NCI-H82 treated with DMSO at 0.1 percent for 48 hours (cell line): ENCODE data around the gene ETV3.

Experiments
- DNase-seq: peaks from one replicate; lab custom pipeline; 2025; ENCODE audit not compliant: unreplicated experiment; lab: John Stamatoyannopoulos, UW

The ETV3 gene

GRCh38 chr1:157095091-157095490, 43.1 kb downstream of the ETV3 start:
- no peak for DNase-seq

DNA sequence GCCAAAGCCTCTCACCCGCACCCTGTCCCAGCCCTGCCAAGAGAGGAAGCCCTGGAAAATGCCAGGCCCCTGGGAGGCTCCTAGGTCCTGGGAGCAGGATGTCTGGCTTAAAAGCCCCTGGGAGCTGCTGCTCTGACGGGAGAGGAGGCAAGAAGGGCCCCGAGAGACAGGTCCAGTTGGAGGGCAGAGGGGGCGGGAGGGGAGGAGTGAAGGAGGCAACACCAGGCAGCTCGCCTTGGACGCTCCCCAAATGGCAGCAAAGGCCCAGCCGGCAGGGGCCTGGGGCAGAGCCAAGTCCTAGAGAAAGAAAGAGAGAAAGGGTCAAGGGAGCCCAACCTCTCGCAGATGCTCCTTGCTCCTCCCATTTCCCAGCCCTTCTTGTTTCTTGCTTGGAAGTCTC, 45.4 kb downstream of the ETV3 start:
- DNase-seq, result no peak

- DNase-seq, result no peak
Measured at GRCh38 chr1:157091668-157092273, 46.4 kb downstream of the ETV3 start.

- DNase-seq, result no peak
Measured at GRCh38 chr1:157091186-157091585, 47.0 kb downstream of the ETV3 start.

- DNase-seq, result no peak
Measured at GRCh38 chr1:157090771-157091170, 47.4 kb downstream of the ETV3 start.

DNA sequence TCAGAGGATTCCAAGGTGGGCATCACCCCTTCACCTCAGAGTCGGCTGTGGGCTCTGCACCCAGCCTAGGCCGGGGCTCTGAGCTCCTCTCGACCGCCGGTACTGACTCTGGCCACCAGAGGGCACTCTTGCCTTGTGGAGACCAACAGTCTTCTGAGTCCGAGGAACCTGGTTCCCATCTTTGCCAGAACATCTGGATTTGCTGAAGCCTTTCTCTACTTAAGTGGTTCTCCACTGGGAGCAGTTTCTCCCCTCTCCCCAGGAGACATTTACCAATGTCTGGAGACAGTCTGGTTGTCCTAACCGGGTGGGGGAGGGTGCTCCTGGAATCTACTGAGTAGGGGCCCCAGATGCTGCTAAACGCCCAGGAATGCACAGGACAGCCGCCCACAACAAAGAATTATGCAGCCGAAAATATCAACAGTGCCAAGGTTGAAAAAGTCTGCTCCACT, 48.0 kb downstream of the ETV3 start:
- DNase-seq, result peak; percentile 28

- DNase-seq, result no peak
Measured at GRCh38 chr1:157089789-157090188, 48.4 kb downstream of the ETV3 start.

GRCh38 chr1:157088607-157089006, 49.6 kb downstream of the ETV3 start:
- no peak for DNase-seq

GRCh38 chr1:157087030-157087429, 51.2 kb downstream of the ETV3 start:
- no peak for DNase-seq

GRCh38 chr1:157086299-157086698, 51.9 kb downstream of the ETV3 start:
- DNase-seq, result no peak

DNA sequence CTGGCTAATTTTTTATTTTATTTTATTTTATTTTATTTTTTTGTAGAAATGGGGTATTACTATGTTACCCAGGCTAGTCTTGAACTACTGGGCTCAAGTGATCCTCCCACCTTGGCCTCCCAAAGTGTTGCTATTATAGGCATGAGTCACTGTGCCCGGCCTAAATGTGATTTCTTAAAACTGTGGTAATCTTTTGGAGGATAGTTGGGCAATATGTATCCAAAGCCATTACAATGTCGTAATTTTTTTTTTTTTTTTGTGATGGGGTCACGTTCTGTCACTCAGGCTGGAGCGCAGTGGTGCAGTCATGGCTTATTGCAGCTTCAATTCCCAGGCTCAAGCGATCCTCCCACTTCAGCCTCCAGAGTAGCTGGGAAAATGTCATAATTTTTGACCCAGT, 52.8 kb downstream of the ETV3 start:
- no peak for DNase-seq

GRCh38 chr1:157084720-157085119, 53.5 kb downstream of the ETV3 start:
- no peak for DNase-seq

GRCh38 chr1:157081707-157082106, 56.5 kb downstream of the ETV3 start:
- DNase-seq, result no peak

GRCh38 chr1:157080714-157081113, 57.5 kb downstream of the ETV3 start:
- DNase-seq, result no peak

GRCh38 chr1:157077394-157077793, 60.8 kb downstream of the ETV3 start:
- DNase-seq, result no peak

- DNase-seq, result peak; percentile 63
Measured at GRCh38 chr1:157073944-157074685, 64.1 kb downstream of the ETV3 start.
